Endothelial cell of umbilical vein (primary cell): ENCODE data around the gene PLN. TPM values are rescaled to one million over a fixed set of nuclear protein-coding genes. Genes with fewer than 3 reads are reported as not detected.

Source experiments
- BruUV-seq: library from RNA; stranded (reverse); fragments of 400-500 nt; replicated peaks from 2 replicates; lab custom pipeline; 2021; lab: Mats Ljungman, UMichigan
- CTCF ChIA-PET: fragments of 300-600, 350-600 bp; sonication (Branson Sonifier 250); formaldehyde crosslinking; loops from one replicate; lab custom pipeline; 2021; ENCODE audit warnings: antibody characterized with exemption, inconsistent platforms; lab: Charles Lee
- POLR2A ChIA-PET: fragments of 300-600, 350-600 bp; sonication (Branson Sonifier 250); formaldehyde crosslinking; loops from one replicate; lab custom pipeline; 2021; ENCODE audit warnings: antibody characterized with exemption, inconsistent platforms; lab: Charles Lee
- DNase-seq: peaks from one replicate; pipeline ENCODE4 v3.0.0-alpha.2; 2011; ENCODE audit warnings: low read depth, low spot score
- FAIRE-seq: peaks from 2 replicates; lab custom pipeline; 2011; peaks lifted over from hg19 to GRCh38; lab: Jason Lieb, UNC
- H2AFZ ChIP-seq: 2 replicates; pipeline ENCODE4 v1.6.0; 2012; ENCODE audit warnings: low read depth, low read length, control low read depth, inconsistent platforms
- H3K27ac ChIP-seq: 2 replicates; pipeline ENCODE4 v1.5.1; 2011; ENCODE audit warnings: low read depth, mild to moderate bottlenecking, control low read depth, low read length, moderate library complexity; ENCODE audit not compliant: insufficient read depth
- H3K27me3 ChIP-seq, 2 experiments: 2 replicates each; pipeline versions ENCODE4 v1.6.0 to v1.6.1; 2011; ENCODE audit warnings: low read length in 2 of 2, mixed read lengths in 1 of 2; ENCODE audit not compliant: control insufficient read depth in 2 of 2, insufficient read depth in 2 of 2
- H3K36me3 ChIP-seq, 2 experiments: 2 replicates in 1 of 2; 3 replicates in 1 of 2; pipeline ENCODE4 v1.5.1; 2011; ENCODE audit warnings: low read length in 2 of 2, mild to moderate bottlenecking in 1 of 2, moderate library complexity in 1 of 2; ENCODE audit not compliant: control insufficient read depth in 2 of 2, insufficient read depth in 2 of 2; ENCODE audit errors: extremely low read depth in 1 of 2
- H3K4me1 ChIP-seq: 3 replicates; pipeline ENCODE4 v1.5.1; 2011; ENCODE audit warnings: mild to moderate bottlenecking, low read length; ENCODE audit not compliant: control insufficient read depth, insufficient read depth; ENCODE audit errors: extremely low read depth
- H3K4me2 ChIP-seq: 2 replicates; pipeline ENCODE4 v1.6.1; 2011; ENCODE audit warnings: low read length, control low read depth, mixed read lengths; ENCODE audit not compliant: insufficient read depth
- H3K4me3 ChIP-seq, 3 experiments: fragments of 200-600 bp in 1 of 3; sonication (generic), shearing (Covaris generic) in 1 of 3; replicated peaks in 1 of 3; 2 replicates each; pipeline ENCODE4 v1.5.1; 2011 to 2016; ENCODE audit warnings: control low read depth in 3 of 3, low read length in 3 of 3, mild to moderate bottlenecking in 2 of 3, inconsistent platforms in 1 of 3, low read depth in 1 of 3, moderate library complexity in 1 of 3; ENCODE audit not compliant: insufficient read depth in 1 of 3
- H3K79me2 ChIP-seq: 2 replicates; pipeline ENCODE4 v1.6.0; 2012; ENCODE audit warnings: low read length, inconsistent platforms; ENCODE audit not compliant: control insufficient read depth, insufficient read depth
- H3K9ac ChIP-seq: replicated peaks from 2 replicates; pipeline ENCODE3; 2011; ENCODE audit warnings: low read length, control low read depth; ENCODE audit not compliant: insufficient read depth; ENCODE audit errors: extremely low read depth
- H3K9me1 ChIP-seq: replicated peaks from 3 replicates; pipeline ENCODE4 v1.6.0; 2011; ENCODE audit warnings: mild to moderate bottlenecking, low read length; ENCODE audit not compliant: control insufficient read depth, insufficient read depth; ENCODE audit errors: extremely low read depth
- H3K9me3 ChIP-seq: replicated peaks from 2 replicates; pipeline ENCODE4 v1.5.1; 2012; ENCODE audit warnings: low read length, inconsistent platforms; ENCODE audit not compliant: control insufficient read depth, insufficient read depth
- H4K20me1 ChIP-seq: replicated peaks from 2 replicates; pipeline ENCODE3; 2011; ENCODE audit warnings: mild to moderate bottlenecking, low read length; ENCODE audit not compliant: control insufficient read depth, insufficient read depth; ENCODE audit errors: extremely low read depth
- EZH2 ChIP-seq: IDR thresholded peaks from 2 replicates; pipeline ENCODE4 v1.6.1; 2012; ENCODE audit warnings: borderline replicate concordance, low read depth, mild to moderate bottlenecking, moderate library complexity, low read length, inconsistent platforms; ENCODE audit not compliant: severe bottlenecking
- FOS ChIP-seq: IDR thresholded peaks from 2 replicates; pipeline ENCODE4 v1.6.1; 2011; ENCODE audit warnings: mild to moderate bottlenecking, low read length, moderate library complexity, borderline replicate concordance; ENCODE audit not compliant: insufficient read depth
- GATA2 ChIP-seq: IDR thresholded peaks from 2 replicates; pipeline ENCODE4 v1.7.0; 2011; ENCODE audit warnings: low read depth, mild to moderate bottlenecking, moderate library complexity, mixed read lengths, low read length; ENCODE audit not compliant: insufficient read length, insufficient read depth
- JUN ChIP-seq: IDR thresholded peaks from 2 replicates; pipeline ENCODE4 v1.6.1; 2011; ENCODE audit warnings: borderline replicate concordance, low read depth; ENCODE audit not compliant: insufficient read length, insufficient read depth
- MYC ChIP-seq: IDR thresholded peaks from one replicate; pipeline ENCODE4 v1.6.1; 2011; ENCODE audit warnings: mild to moderate bottlenecking, low read depth, low read length
- POLR2A ChIP-seq: IDR thresholded peaks from 2 replicates; pipeline ENCODE4 v1.6.1; 2012; ENCODE audit warnings: low read depth, mild to moderate bottlenecking, control low read depth, low read length
- POLR2AphosphoS5 ChIP-seq: IDR thresholded peaks from 2 replicates; pipeline ENCODE4 v1.6.1; 2012; ENCODE audit warnings: low read depth, mild to moderate bottlenecking, control low read depth, low read length, moderate library complexity; ENCODE audit not compliant: insufficient read depth
- dilution Hi-C: fragments of 300-500 bp; cut with MboI; formaldehyde crosslinking; loops from one replicate; pipeline ENCODE4 v1.15.0; 2019; ENCODE audit warnings: low sequenced_read_pairs; ENCODE audit not compliant: extremely low pct_ligation_motif_present
- intact Hi-C: fragments of 100-400 bp; cut with micrococcal nuclease; formaldehyde crosslinking; loops from one replicate; pipeline ENCODE4 v1.10.0; 2022
- polyA plus RNA-seq, 4 experiments: library from polyadenylated mRNA; depleted of rRNA in 3 of 4; stranded (reverse) in 3 of 4; unstranded in 1 of 4; fragments of >200 nt; gene quantifications; 2 replicates each; pipeline versions ENCODE4 v1.2.1 to v1.2.3, GENCODE V29; 2011 to 2012; ENCODE audit warnings: missing spikeins in 1 of 4
- total RNA-seq: library from RNA; stranded (reverse); gene quantifications from 2 replicates; pipeline ENCODE4 v1.2.3, GENCODE V29; 2021
- TF ChIP-seq, protein P1 (sequence below): IDR thresholded peaks from 2 replicates; pipeline ENCODE4 v1.6.1; 2011; ENCODE audit not compliant: insufficient read depth, insufficient read length
- TF ChIP-seq, protein P2 (sequence below), 2 donors: IDR thresholded peaks; 1 replicate in 1 of 2; 2 replicates in 1 of 2; pipeline ENCODE4 v1.5.1; 2011; ENCODE audit warnings: low read length in 2 of 2, mild to moderate bottlenecking in 2 of 2, moderate library complexity in 2 of 2, control low read depth in 1 of 2, inconsistent platforms in 1 of 2, low read depth in 1 of 2; ENCODE audit not compliant: insufficient read depth in 1 of 2; ENCODE audit errors: extremely low read depth in 1 of 2

The PLN gene
- total and polyA plus RNA-seq, 2 donors (not counting 3 experiments of a cell fraction or from before 2014, with no cell fraction given) = not detected

DNA sequence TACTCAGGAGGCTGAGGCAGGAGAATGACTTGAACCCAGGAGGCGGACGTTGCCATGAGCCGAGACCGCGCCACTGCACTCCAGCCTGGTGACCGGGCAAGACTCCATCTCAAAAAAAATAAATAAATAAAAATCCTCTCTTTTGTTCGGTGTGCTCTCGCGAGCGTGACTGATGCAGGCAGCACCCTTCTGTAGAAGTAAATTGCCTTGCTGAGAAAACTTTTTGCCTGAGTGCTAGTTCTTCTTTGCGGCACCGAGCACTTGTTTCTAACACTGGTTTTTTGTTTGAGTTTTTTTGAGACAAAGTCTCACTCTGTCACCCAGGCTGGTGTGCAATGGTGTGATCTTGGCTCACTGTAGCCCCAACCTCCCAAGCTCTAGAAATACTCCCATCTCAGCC lies 30.5 kb downstream of the PLN start:
- DNase-seq = no peak
- Histone ChIP-seq H3K4me1 (no peaks in the 10 kb centered on the region), H3K36me3 (peaks cover 0 to 4% of the 10 kb centered on the region in 2 experiments), H3K27ac (no peak overlapping the region), H3K27me3 (no peaks in the 10 kb centered on the region), H3K9me1 (no peaks in the 10 kb centered on the region), H2AFZ (no peak overlapping the region), H3K9me3 (peaks cover 8% of the 10 kb centered on the region), H3K9ac (no peak overlapping the region), H3K79me2 (peaks cover 28% of the 10 kb centered on the region), H4K20me1 (no peaks in the 10 kb centered on the region), H3K4me3 (no peak overlapping the region), H3K4me2 (no peak overlapping the region)
- dilution Hi-C loops (no loop called here), intact Hi-C loops (no loop called here)
- FAIRE-seq = no peak
- no peak for TF ChIP-seq POLR2A
- POLR2A ChIA-PET = no interaction called here
- CTCF ChIA-PET = interaction anchor here (6.2 kb wide), 1 partner anchor 294 kb away, joined by 113 read pairs; no protein-coding TSS in a partner anchor
- BruUV-seq = no TSS peak

DNA sequence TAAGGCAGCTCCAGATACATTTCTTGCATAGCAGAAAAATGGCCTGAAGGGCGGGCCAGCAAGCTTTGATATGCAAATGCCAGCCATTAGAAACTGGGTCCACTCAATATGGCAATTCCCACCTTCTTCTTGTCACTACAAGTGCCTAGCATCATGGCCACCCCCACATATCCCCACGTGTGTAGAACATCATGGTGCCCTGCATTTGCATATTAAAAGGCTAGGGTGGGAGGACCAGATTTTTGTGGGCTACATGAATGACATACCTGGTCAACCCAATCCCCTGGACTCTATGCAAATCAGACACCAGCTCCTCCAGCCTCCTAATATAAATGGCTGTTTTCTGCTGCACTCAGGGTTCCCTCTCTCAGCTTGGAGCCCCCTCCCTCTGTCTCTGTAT lies 31.7 kb downstream of the PLN start:
- CTCF ChIA-PET = interaction anchor here (0.6 to 6.2 kb wide), 18 partner anchors 9 to 604 kb away, joined by 3 to 113 read pairs (median 6); no protein-coding TSS in a partner anchor
- Histone ChIP-seq H4K20me1 (no peaks in the 10 kb centered on the region), H3K27me3 (no peaks in the 10 kb centered on the region), H3K9ac (no peak overlapping the region), H3K79me2 (peaks cover 20% of the 10 kb centered on the region), H3K27ac (no peak overlapping the region), H3K4me3 (no peak overlapping the region), H3K4me1 (no peaks in the 10 kb centered on the region), H3K9me3 (peaks cover under 1% of the 10 kb centered on the region), H3K9me1 (no peaks in the 10 kb centered on the region), H2AFZ (no peak overlapping the region), H3K36me3 (no peaks in the 10 kb centered on the region), H3K4me2 (no peak overlapping the region)
- FAIRE-seq (no peak), DNase-seq (no peak)
- no TSS peak for BruUV-seq
- dilution Hi-C loops (no loop called here), intact Hi-C loops (loop anchor here (2.0 kb wide), 2 partner anchors 71 to 739 kb away; no protein-coding TSS in a partner anchor)
- POLR2A ChIA-PET = interaction anchor here (0.6 kb wide), 1 partner anchor 127 kb away, joined by 3 read pairs; no protein-coding TSS in a partner anchor
- no peak for TF ChIP-seq GATA2
- no peak for TF ChIP-seq MYC
- TF ChIP-seq FOS = no peak
- TF ChIP-seq, protein P1, sequence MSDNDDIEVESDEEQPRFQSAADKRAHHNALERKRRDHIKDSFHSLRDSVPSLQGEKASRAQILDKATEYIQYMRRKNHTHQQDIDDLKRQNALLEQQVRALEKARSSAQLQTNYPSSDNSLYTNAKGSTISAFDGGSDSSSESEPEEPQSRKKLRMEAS = no peak
- no peak for TF ChIP-seq EZH2
- no peak for TF ChIP-seq POLR2AphosphoS5
- TF ChIP-seq POLR2A = no peak
- TF ChIP-seq, protein P2, sequence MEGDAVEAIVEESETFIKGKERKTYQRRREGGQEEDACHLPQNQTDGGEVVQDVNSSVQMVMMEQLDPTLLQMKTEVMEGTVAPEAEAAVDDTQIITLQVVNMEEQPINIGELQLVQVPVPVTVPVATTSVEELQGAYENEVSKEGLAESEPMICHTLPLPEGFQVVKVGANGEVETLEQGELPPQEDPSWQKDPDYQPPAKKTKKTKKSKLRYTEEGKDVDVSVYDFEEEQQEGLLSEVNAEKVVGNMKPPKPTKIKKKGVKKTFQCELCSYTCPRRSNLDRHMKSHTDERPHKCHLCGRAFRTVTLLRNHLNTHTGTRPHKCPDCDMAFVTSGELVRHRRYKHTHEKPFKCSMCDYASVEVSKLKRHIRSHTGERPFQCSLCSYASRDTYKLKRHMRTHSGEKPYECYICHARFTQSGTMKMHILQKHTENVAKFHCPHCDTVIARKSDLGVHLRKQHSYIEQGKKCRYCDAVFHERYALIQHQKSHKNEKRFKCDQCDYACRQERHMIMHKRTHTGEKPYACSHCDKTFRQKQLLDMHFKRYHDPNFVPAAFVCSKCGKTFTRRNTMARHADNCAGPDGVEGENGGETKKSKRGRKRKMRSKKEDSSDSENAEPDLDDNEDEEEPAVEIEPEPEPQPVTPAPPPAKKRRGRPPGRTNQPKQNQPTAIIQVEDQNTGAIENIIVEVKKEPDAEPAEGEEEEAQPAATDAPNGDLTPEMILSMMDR (IDR thresholded peaks at IDR 0.05; ENCODE audit: extremely low read depth in 1 of 2, insufficient read depth in 1 of 2, low read depth in 1 of 2, low read length in 2 of 2) = no peak
- no peak for TF ChIP-seq JUN
